ENCODE results near the gene PSAP. TPM values are rescaled to one million over a fixed set of nuclear protein-coding genes. Genes with fewer than 3 reads are reported as not detected.
A peak's percentile ranks its signal among the peaks of the same experiment; 100 is the strongest.
"Not testable (repeated sequence)": the region's sequence is repeated elsewhere in the genome, so short reads cannot be mapped to it uniquely, and the experiment has no call there.

PSAP gene
- total RNA-seq = 435 TPM

- peak; percentile 95 for DNase-seq
These were observed at the start of gene PSAP for GRCh38 chr10:71850743-71851464. Gene PSAP (minus strand): TSS chr10:71851251. CDS start chr10:71851221, 30 bp downstream.

DNA sequence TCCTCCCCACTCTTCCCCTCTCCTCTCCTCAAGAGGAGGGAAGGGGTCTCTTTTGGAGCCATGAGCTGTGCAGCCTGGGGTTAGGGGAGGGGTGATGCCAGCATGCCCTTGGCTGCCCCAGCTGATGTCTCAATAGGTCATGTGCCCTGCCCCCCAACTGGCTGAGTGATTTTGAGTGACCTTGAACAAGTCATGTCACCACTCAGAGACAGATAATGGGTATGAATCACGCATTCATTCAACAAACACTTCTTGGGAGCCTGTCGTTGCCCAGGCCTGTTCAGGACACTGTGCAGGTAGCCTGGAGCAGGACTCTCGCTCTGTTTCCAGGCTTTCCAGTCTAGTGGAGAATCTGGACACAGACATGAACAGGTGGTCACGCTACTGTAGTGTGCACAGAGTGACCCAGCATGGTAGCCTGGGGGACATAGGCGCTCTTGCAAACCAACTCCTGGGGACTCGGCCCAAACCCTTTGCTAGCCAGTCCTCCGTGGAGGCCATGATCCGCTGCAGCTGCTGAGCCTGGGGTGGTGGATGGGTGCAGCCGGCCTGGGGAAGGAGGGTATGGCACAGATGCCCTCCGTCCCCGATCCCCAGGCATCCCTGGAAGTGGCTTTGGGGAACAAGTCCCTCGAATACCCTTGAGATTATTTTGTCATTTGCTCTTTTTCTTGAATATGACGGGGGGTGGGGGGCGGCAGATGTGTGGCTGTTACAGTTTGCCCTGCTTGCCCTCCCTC, 49.6 kb upstream of the PSAP start:
- no peak for DNase-seq

GRCh38 chr10:71899665-71900412, 48.8 kb upstream of the PSAP start:
- DNase-seq = no peak

- not testable (repeated sequence) for DNase-seq
These were observed 47.3 kb upstream of the PSAP start for GRCh38 chr10:71898346-71898745.

GRCh38 chr10:71893920-71894319, 42.9 kb upstream of the PSAP start:
- no peak for DNase-seq

GRCh38 chr10:71893258-71893815, 42.3 kb upstream of the PSAP start:
- no peak for DNase-seq

DNA sequence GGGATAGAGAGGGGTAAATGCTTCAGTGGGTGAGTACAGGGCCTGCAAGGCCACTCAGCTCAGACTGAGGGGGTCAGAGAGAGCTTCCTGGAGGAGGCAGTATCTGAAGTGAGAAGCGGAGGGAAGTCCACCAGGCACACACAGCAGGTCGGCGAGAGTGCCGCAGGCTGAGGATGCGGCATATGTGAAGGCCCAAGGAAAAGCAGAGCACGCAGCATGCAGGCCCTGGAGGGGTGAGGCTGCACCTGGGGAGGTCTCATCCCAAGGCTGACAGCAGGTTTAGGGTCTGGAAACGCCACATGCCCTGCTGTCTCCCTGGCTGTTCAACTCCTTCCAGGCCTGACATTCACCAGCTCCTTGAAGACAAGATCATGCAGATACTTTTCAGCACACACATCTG, 40.4 kb upstream of the PSAP start:
- no peak for DNase-seq

DNA sequence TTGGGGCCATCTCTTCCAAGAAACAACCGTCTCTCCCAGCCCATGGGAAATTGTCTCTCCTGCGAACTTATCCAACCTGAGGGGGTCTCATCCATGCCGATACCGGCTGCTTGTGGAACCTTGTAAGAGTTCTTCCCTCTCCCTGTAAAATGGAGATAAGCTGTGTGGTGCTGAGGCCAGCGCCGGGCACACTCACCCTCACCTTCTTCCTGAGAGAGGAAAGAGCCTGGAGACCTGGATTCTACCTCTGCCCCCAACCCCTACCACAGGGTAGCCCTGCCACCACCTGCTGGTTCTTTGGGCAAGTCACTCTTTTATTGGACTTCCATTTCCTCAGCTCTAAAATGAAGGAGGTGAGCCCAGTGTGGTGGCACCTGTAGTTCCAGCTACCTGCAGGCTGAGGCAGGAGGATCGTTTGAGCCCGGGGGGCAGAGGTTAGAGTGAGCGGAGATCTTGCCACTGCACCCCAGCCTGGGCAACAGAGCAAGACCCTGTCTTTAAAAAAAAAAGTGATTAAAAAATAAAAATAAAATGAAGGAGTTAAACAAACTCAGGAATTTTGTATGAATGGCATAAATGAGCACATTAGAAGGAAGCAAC, 38.4 kb upstream of the PSAP start:
- DNase-seq = no peak

DNA sequence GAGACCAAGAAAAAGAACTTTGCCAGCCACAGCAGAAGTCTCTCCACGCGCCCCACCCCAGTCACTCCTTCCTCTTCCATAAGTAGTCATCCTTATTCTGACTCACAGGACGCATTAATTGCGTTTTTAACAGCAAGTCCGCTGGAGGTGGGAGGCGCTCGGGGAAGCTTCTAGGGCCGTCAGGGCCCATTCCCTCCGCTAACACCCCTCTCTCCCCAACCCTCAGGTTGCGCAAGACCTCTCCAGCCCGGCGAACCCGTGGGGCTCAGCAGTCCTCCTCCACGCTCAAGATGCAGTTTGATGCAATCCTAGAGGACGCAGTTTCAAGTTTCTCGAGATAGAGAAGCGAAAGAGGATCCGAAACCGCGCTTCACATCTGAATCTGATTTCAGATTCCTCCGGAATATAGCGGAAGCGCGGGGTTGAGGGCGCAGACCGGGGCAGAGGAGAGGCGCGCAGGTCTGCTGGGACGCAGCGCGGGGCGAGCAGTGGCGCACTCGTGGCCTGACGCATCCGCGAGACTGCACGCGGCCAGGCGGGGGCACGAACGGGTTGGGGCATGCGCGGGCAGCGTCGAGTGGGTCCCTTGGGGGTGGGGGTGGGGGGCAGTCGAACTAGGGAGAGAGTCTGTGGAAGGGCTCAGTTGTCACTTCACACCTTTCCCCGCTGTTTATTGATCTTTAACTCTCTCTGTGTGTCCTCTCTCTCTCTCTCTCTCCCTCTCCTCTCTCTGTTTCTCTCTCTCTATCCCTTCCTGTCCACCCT, 37.8 kb upstream of the PSAP start:
- peak; percentile 62 for DNase-seq

DNA sequence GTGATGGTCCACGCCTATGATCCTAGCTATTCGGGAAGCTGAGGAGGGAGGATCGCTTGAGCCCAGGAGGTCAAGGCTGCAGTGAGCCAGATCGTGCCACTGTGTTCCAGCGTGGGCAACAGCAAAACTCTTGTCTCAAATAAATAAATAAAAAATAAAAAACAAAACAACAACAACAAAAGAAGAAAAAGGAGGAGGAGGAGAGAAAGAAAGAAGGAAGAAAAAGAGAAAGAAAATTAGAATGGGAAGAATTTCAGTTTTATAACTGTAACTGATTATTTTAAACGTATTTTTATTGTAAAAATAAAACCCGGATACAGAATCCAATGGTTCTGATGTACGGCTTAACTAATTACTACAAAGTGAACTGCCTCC, 37.2 kb upstream of the PSAP start:
- DNase-seq = no peak

- DNase-seq = no peak
These were observed 36.7 kb upstream of the PSAP start for GRCh38 chr10:71887743-71888142.

- no peak for DNase-seq
These were observed 32.0 kb upstream of the PSAP start for GRCh38 chr10:71882813-71883659.

GRCh38 chr10:71881647-71882355, 30.8 kb upstream of the PSAP start:
- no peak for DNase-seq

DNA sequence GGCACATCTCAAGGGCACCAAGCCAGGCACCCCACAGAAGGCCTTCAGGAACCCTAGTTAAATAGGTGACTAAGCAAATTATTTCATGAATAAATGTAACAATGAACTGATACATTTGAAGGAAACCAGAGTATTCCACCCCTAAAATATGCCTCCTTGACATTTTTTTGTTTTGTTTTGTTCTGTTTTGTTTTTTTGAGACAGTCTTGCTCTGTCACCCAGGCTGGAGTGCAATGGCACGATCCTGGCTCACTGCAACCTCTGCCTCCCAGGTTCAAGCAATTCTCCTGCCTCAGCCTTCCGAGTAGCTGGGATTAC, 30.2 kb upstream of the PSAP start:
- DNase-seq = not testable (repeated sequence)

- DNase-seq = no peak
These were observed 29.6 kb upstream of the PSAP start for GRCh38 chr10:71880425-71881306.

GRCh38 chr10:71878327-71879034, 27.4 kb upstream of the PSAP start:
- no peak for DNase-seq

GRCh38 chr10:71877821-71878220, 26.8 kb upstream of the PSAP start:
- no peak for DNase-seq

DNA sequence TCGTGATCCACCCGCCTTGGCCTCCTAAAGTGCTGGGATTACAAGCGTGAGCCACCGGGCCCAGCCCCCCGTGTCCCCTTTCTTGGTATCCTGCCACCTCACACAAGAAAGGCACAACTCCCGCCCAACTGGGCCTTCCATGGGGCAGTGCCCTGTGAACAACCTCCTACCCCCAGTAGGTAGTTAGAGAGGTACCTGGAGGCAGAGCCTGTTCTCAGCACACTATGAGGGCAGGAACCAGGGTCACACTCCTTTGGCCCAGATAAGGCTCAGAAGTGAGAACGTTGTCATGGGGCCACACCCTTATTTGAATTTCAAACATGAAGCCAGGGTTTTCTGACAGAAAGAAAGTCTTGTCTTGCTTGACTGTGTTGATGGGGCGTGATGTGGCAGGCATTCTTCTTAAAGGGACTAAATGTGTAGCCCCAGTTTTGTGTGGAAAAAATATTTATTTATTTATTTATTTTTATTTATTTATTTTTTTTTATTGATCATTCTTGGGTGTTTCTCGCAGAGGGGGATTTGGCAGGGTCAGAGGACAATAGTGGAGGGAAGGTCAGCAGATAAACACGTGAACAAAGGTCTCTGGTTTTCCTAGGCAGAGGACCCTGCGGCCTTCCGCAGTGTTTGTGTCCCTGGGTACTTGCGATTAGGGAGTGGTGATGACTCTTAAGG, 23.8 kb upstream of the PSAP start:
- not testable (repeated sequence) for DNase-seq
